Stimulated activated CD8-positive, alpha-beta memory T cell treated with anti-CD3 and anti-CD28 coated beads, Interleukin-7, amount 100 ng/mL, for 4 hours (primary cell): ENCODE results near the gene KIF13A.
"Not testable (repeated sequence)": the region's sequence is repeated elsewhere in the genome, so short reads cannot be mapped to it uniquely, and the experiment has no call there.

Experiments used
- DNase-seq, 2 donors: peaks; one replicate each; pipeline ENCODE4 v3.0.0-alpha.2; 2020; ENCODE audit warnings: low read depth in 2 of 2

The KIF13A gene

DNA sequence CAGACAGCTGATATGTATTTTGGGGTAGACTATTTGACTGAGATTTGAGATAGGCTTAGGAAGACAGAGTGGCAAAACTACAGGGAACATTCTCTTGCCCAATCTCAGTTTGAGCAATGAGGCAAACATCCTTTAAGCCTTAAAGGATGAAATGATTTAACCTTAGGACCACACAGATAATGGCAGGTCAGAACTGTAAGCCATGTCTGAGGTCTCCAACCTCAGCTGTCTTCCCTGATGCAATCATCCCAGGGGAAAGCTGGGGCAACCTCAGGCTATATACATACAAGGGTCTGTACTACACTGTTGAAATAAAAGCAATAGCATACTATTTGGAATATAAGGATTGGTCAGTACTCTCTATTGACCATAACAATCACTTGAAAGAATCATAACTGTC, 196.9 kb downstream of the KIF13A start:
- no peak for DNase-seq

DNA sequence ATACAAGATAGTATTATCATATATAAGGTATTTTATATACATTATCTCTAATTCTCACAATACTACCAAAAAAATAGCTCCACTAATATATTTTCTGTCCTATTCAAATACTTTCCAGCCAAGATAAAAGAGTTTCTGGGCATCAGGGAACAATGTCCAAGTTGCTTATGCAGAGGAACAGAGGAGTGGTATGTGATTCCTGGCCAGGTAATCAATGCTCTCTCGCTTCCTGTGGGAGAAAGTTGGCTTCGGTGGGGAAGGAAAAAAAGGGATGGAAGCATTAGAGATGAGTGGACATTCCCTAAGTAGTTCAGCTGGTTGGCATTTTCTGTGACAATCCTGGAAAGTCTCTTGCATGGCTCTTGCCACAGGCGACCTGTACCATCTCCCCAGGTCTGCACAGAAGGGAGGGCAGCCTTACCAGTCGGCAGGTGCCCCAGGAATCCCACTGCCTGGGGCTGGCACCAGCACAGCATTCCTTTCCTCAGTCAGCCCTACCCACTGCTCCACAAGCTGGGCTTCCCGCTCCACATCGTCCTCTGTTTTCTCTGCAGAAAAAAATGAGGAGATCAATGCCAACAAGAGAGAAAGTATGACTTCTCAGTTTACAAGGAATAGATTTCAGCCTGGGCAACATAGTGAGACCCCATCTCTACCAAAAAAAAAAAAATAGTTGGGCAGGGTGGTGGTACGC, 202.2 kb downstream of the KIF13A start:
- no peak for DNase-seq

DNA sequence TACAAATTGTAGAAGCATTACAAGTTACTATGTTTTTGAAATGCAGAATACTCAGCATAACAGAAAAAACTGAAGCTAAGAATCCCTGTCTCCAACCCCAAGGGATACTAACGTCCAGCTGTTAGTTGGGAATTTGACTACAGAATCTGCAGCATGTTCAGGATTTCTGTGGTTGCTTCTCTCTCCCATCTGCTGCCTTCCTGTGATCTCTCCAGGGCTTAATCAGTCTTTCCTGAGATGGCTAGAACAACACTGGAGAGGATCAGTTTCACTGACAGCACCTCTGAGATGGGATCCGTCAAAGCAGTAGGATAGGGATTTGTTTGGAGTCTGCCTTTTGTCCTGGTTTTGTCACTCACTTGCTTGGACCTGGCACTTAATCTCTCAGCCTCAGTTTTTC, 207.4 kb downstream of the KIF13A start:
- no peak for DNase-seq

DNA sequence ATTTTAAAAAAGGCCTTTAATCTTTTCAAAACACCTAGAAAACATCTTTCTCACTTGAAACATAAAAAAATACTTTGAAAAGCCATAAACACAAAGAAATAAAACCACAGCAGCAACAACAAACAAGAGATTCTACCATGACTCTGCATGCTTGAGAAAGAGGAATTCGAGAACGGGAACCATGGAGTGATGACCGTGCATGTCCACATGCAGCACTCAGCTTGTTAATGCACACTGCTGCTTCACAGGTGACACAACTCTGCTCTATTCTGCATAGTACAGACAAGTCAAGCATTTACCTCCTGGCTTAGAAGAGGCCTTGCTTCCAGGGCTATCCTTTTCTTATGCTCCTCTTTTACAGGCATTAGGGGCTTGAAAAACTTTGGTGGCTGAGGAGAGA, 215.8 kb downstream of the KIF13A start:
- DNase-seq, result no peak

DNA sequence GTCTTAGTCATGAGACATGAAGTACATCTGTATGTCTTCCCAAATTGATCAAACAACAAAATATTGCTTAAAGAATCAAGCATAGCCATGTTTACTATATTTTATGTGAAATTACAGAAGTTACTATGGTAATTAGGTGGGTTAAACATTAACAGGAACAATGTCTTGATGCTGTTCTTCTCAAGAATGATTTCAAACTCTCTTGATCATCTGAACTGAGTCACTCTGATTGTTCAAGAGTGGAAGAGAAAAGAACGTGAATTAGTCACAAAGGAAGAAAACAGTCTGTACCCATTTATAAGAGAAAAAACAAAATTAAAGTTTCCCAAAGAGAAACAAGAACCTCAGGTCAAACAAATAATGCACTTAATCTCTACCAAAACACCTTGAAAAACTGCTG, 218.6 kb downstream of the KIF13A start:
- DNase-seq, result no peak

DNA sequence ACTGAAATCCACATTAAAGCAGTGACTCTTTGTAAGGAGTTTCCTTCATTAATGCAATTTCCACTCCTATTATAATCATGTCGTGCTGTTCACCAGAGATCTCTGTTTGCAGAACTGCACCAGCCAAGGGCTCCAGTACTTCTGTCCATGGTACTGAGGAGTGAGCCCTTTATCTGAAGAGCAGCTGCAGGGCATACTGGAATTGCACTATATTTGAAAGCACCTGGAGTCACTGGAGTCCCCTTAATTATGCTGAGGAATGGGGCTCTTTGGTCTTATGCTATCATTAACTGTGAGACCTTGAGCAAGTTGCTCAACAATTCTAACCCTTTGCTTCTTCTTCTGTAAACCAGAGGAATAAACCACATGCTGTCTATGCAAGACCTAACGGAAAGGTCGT, 219.0 kb downstream of the KIF13A start:
- DNase-seq, result no peak

DNA sequence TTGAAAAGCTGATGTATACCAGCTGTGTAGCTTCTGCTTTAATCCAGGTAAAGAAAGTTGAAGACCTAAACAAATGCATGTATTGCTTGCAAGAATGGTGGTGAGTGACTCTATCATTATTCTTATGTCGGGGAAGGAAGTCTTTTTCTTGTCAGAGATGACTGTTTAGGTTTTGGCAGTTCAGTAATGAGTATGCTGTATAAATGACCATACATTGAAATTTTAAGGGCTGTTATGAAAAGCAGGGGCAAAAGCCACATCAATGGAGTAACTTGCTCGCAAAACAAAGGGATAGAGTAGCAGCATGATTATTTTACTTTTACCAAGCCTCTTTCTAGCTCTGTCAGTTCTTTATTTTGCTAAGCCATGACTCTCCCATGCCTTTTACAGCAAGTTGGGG, 224.8 kb downstream of the KIF13A start:
- no peak for DNase-seq

DNA sequence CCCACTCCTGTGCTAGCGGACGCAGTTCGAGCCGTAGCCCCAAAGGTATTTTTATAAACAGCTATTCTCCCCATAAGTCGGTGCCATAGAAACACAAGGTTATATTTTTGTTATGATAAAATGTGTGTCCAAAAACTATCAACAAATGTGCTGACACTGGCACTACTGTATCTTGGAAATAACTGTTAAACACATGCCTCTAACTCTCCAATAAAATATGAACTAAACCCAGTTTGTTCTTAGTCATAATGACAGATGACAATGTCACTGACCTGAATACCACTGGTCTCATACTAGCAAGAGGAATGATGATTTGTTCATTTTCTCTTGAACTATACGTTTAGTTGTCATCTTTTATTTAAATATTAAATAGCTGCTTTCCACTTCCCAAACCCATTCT, 229.3 kb downstream of the KIF13A start:
- DNase-seq, result no peak

DNA sequence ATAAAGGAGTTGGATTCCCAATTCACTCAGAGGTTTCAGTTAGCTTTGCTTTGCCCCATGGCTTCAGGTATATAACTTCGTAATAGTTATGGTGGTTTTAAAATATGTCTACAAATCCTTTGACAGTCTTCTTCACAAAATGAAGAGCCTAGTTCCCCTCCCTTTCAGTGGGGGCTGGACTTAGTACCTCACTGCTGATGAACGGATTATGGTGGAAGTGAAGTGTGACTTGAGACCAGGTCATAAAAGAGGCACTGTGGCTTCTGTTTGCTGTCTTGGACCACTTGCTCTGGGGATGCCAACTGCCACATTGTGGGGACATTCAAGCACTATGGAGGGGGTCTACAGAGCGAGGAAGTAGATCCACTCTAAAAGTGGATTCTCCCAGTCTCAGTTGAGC, 233.2 kb downstream of the KIF13A start:
- no peak for DNase-seq

DNA sequence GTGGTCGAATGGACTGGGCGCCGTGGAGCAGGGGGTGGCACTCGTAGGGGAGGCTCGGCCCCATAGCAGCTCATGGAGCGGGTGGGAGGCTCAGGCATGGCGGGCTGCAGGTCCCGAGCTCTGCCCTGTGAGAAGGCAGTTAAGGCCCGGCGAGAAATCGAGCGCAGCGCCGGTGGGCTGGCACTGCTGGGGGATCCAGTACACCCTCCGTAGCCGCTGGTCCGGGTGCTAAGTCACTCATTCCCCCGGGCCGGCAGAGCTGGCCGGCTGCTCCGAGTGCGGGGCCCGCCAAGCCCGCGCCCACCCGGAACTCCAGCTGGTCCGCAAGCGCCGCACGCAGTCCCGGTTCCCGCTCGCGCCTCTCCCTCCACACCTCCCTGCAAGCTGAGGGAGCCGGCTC, 242.1 kb downstream of the KIF13A start:
- DNase-seq, result not testable (repeated sequence)

DNA sequence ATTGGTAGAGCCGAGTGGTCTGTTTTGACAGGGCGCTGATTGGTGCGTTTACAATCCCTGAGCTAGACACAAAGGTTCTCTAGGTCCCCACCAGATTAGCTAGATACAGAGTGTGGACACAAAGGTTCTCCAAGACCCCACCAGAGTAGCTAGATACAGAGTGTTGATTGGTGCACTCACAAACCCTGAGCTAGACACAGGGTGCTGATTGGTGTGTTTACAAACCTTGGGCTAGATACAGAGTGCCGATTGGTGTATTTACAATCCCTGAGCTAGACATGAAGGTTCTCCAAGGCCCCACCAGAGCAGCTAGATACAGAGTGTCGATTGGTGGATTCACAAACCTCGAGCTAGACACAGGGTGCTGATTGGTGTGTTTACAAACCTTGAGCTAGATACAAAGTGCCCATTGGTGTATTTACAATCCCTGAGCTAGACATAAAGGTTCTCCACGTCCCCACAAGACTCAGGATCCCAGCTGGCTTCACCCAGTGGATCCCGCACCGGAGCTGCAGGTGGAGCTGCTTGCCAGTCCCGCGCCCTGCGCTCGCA, 242.6 kb downstream of the KIF13A start:
- not testable (repeated sequence) for DNase-seq

DNA sequence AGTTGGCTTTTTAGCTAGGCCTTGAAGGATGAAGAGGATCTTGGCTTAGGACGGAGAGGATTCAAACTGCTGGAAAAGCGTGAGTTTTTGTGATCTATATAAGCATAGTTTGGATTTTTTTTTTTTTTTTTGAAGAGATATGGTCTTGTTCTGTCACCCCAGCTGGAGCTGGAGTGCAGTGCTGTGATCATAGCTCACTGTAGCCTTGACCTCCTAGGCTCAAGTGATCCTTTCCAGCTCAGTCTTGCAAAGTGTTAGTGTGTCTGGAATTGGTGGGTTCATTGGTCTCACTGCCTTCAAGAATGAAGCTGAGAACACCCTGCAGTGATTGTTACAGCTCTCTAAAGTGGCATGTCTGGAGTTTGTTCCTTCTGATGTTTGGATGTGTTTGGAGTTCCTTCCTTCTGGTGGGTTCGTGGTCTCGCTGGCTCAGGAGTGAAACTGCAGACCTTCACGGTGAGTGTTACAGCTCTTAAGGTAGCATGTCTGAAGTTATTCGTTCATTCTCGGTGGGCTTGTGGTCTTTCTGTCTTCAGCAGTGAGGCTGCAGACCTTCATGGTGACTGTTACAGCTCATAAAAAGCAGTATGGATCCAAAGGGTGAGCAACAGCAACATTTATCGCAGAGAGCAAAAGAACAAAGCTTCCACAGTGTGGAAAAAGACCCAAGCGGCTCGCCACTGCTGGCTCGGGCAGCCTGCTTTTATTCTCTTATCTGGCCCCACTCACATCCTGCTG, 243.2 kb downstream of the KIF13A start:
- DNase-seq, result no peak

DNA sequence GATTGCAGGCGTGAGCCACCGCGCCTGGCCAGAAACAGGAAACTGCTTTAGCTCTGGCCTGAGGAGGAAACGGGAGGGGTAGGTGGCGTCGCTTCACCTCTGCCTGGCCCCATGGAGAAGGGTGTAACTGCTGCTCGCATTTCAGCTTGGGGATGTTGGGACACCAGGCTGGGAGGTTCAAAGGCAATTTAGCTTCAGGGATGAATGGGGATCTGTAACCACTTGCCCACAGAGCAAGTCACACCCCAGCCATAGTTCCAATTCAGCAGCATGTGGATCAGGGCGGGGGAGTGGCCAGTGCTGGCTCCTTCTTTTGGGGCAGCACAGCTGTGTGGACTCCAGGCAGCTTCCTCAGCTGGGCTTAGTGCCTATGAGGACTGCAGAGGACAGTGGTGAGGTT, 245.9 kb downstream of the KIF13A start:
- no peak for DNase-seq

DNA sequence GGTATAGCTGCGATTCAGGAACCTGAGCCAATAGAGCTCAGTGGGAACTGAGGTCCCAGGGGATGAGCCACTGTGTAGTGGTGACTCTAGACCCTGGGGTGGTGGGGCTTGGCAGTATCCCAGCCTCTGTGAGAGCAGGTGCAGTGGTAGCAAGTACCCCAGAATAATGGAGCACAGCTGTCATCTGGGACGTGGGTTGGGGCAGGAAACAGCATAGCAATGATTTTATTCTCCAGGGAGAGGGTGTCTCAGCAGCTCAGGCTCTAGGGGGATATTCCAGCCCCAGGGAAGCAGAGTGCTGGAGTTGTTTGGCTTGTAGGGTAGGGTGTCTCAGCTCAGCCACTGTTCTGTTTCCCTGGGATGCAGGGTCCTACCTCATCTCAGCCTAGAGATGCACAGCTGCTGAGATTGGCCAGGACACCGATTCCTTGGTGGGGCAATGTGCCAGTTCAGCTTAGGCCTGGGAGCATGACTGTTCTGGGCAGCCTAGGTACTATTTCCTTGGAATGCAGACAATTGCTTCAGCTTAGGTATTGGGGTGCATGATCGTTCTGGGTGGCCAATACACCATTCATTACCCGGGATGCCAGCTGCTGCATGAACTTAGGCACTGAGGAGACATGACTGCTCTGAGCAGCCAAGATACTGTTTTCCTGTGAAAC, 246.7 kb downstream of the KIF13A start:
- no peak for DNase-seq

DNA sequence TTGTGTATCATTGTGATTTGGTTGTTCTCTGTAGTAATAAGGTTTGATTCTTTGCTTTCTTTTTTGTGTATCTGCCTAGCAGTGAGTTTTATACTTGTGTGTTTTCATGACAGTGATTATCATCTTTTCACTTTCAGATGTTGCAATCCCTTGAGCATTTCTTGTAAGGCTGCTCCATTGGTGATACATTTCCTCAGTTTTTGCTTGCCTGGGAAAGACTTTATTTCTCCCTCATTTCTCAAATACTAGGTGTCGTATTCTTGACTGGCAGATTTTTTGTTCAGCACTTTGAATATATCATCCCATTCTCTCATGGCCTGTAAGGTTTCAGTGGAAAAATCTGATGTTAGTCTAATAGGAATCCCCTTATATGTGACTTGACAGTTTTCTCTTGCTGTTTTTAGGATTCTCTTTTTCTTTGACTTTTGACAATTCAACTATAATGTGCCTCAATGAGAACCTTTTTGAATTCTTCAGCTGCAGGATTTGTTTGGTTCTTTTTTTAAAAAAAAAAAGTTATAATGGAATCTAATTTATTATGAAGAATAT, 249.7 kb downstream of the KIF13A start:
- DNase-seq, result no peak

DNA sequence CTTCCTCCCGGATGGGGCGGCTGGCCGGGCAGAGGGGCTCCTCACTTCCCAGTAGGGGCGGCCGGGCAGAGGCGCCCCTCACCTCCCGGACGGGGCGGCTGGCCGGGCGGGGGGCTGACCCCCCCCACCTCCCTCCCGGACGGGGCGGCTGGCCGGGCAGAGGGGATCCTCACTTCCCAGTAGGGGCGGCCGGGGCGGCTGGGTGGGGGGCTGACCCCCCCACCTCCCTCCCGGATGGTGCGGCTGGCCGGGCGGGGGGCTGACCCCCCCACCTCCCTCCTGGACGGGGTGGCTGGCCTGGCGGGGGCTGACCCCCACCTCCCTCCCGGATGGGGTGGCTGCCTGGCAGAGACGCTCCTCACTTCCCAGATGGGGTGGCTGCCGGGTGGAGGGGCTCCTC, 252.1 kb downstream of the KIF13A start:
- not testable (repeated sequence) for DNase-seq

DNA sequence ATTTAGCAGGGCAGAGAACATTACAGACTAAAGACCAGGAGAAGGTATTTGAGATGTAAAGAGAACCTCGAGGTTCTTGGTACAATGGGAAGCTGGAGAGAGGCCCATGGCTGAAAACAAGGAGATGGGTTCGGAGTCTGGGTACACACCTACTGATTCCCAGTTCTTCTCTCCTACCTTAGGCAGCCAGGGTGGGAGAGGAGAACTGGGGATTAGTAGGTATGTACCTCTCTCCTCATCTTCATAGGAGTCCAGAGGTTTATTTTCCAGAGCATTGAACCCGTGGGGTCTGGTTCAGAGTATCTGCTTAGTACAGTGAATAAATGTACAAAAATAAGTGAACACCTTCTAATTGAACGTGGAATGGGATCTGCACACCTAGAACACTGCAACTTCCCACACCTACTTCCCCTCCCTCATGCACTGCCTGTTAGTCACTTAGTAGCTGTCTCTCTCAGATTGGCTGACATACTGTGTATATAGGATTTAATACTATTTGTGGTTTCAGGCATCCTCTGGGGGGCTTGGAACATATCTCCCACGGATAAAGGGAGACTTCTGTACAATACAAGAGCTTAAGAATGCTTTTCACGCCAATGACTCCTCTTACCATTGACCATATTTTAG, 257.2 kb downstream of the KIF13A start:
- no peak for DNase-seq

DNA sequence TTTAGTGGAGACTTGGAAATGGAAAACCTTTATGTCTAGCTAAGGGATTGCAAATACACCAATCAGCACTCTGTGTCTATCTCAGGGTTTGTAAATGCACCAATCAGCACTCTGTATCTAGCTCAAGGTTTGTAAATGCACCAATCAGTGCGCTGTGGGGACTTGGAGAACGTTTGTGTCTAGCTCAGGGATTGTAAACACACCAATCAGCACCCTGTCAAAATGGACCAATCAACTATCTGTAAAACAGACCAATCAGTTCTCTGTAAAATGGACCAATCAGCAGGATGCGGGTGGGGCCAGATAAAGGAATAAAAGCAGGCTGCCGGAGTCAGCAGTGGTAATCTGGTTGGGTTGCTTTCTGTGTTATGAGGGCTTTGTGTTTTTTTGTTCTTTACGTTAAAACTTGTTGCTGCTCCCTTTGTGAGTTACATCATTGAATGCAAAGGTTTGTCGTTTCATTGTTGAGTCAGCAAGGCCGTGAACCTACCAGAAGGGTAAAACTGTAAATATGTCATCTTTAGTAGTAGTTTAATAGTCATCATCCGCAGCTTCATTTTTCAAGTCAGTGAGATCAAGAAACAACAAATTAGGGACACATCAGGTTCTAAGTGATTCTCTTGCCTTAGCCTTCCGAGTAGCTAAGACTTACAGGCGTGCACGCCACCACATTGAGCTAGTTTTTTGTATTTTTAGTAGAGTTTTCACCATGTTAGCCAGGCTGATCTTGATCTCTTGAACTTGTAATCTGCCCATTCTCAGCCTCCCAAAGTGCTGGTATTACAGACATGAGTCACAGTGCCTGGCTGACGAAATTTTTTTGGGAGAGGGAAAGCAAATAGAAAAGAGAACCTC, 258.0 kb downstream of the KIF13A start:
- DNase-seq, result no peak

DNA sequence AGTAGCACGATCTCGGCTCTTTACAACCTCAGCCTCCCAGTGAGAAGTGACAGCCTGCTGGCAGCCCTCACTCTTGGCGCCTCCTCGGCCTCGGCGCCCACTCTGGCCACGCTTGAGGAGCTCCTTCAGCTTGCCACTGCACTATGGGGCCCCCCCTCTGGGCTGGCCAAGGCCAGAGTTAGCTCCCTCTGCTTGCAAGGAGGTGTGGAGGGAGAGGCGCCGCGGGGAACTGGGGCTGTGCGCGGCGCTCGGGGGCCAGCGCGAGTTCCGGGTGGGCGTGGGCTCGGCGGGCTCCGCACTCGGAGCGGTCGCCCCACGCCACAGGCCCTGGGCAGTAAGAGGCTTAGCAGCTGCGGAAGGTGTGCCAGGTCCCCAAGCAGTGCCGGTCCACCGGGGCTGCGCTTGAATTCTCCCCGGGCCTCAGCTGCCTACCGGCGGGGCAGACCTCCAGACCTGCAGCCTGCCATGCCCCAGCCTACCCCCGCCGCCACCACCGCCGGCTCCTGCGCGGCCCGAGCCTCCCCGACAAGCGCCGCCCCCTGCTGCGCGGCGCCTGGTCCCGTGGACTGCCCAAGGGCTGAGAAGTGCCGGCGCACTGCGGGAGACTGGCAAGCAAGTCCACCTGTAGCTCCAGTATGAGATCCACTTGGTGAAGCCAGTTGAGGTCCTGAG, 258.7 kb downstream of the KIF13A start:
- no peak for DNase-seq

DNA sequence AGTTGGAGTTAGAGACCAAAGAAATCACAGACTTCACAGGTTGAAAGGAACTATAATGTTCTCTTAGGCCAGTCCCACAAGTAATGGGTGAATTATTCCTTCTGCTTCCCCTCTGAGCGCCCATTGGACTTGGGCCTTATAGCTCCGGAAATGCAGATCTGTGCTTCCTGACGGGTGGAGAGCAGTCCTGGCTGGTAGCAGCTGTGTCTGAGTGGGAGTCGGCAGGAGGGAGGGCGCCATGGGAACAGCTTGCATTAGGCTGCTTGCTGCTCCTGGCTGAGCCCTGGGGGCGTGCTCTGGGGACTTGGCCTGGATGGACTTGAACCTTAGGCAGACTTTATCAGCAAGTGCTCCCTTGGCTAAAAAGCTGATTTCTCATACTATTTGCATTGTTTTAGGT, 262.4 kb downstream of the KIF13A start:
- DNase-seq, result no peak

DNA sequence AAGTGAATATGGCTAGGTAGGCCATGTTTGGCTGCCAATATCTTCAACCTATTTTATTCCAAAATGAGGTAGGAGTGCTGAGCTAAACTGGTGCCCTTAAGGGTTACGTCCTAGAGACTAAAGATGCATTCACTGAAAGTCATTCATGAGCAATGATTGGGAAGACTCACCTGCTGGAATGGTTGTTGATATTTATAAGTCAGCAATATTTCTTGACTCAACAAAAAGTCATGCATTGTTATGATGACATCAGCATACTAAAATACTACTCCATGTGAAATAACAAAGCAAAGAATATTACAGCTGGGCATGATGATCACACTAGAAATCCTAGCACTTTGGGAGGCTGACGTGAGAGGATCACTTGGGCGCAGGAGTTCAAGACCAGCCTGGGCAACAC, 263.1 kb downstream of the KIF13A start:
- DNase-seq, result no peak
